Mesendoderm (in vitro differentiated cells): ENCODE data around the gene CCDC39.
"Not testable (repeated sequence)": the region's sequence is repeated elsewhere in the genome, so short reads cannot be mapped to it uniquely, and the experiment has no call there.

Experiments used
- DNase-seq: peaks from one replicate; pipeline ENCODE4 v3.0.0; 2013
- H2AK5ac ChIP-seq: 2 replicates; pipeline ENCODE4 v1.6.1; 2013; ENCODE audit warnings: low read length, inconsistent platforms
- H2BK120ac ChIP-seq: 2 replicates; pipeline ENCODE4 v1.6.1; 2013; ENCODE audit warnings: low read depth, mild to moderate bottlenecking, low read length, moderate library complexity, mixed read lengths
- H2BK15ac ChIP-seq: replicated peaks from 2 replicates; pipeline ENCODE4 v1.6.1; 2013; ENCODE audit warnings: low read depth, mild to moderate bottlenecking, moderate library complexity
- H2BK5ac ChIP-seq: 2 replicates; pipeline ENCODE4 v1.6.1; 2013; ENCODE audit warnings: low read length, inconsistent platforms
- H3K18ac ChIP-seq: 2 replicates; pipeline ENCODE4 v1.6.1; 2013; ENCODE audit warnings: mild to moderate bottlenecking, low read length, mixed read lengths
- H3K23ac ChIP-seq: one replicate; pipeline ENCODE4 v1.6.1; 2013; ENCODE audit warnings: low read length
- H3K27ac ChIP-seq: 2 replicates; pipeline ENCODE4 v1.5.1; 2013; ENCODE audit warnings: low read depth, mild to moderate bottlenecking, inconsistent platforms, low read length, moderate library complexity
- H3K27me3 ChIP-seq: 2 replicates; pipeline ENCODE4 v1.6.1; 2013; ENCODE audit warnings: low read length, control low read depth, mild to moderate bottlenecking, inconsistent platforms; ENCODE audit not compliant: insufficient read depth, poor library complexity
- H3K36me3 ChIP-seq: 2 replicates; pipeline ENCODE4 v1.6.1; 2013; ENCODE audit warnings: low read length, inconsistent platforms; ENCODE audit not compliant: control insufficient read depth, insufficient read depth
- H3K4ac ChIP-seq: one replicate; pipeline ENCODE4 v1.6.1; 2013; ENCODE audit warnings: low read depth, mild to moderate bottlenecking, low read length, moderate library complexity
- H3K4me1 ChIP-seq: 2 replicates; pipeline ENCODE4 v1.6.1; 2013; ENCODE audit warnings: low read depth, low read length, inconsistent platforms; ENCODE audit not compliant: control insufficient read depth
- H3K4me2 ChIP-seq: 2 replicates; pipeline ENCODE4 v1.6.1; 2013; ENCODE audit warnings: low read length
- H3K4me3 ChIP-seq: 2 replicates; pipeline ENCODE4 v1.5.1; 2013; ENCODE audit warnings: mild to moderate bottlenecking, low read length
- H3K56ac ChIP-seq: one replicate; pipeline ENCODE4 v1.6.1; 2013; ENCODE audit warnings: low read length
- H3K79me1 ChIP-seq: 2 replicates; pipeline ENCODE4 v1.6.1; 2013; ENCODE audit warnings: low read length, inconsistent platforms
- H3K79me2 ChIP-seq: 2 replicates; pipeline ENCODE4 v1.6.1; 2013; ENCODE audit warnings: mild to moderate bottlenecking, low read length; ENCODE audit not compliant: control insufficient read depth, insufficient read depth
- H3K9ac ChIP-seq: 2 replicates; pipeline ENCODE4 v1.6.1; 2013; ENCODE audit warnings: low read length, inconsistent platforms
- H4K5ac ChIP-seq: one replicate; pipeline ENCODE4 v1.6.1; 2013; ENCODE audit warnings: low read length
- H4K8ac ChIP-seq: one replicate; pipeline ENCODE4 v1.6.1; 2013; ENCODE audit warnings: low read depth, mild to moderate bottlenecking, control low read depth, low read length, moderate library complexity
- WGBS: extraction: QIAGEN DNeasy Blood & Tissue Kit; methylation state at CpG from one replicate; pipeline ENCODE4 v1.1.7; 2013; ENCODE audit warnings: low lambda C conversion rate, missing lambda C conversion rate; ENCODE audit not compliant: insufficient coverage; ENCODE audit errors: extremely low coverage; 5-methylcytosine and 5-hydroxymethylcytosine counted together

CCDC39 gene

GRCh38 chr3:180624714-180625113 lies 54.6 kb downstream of the CCDC39 start:
- H2AK5ac ChIP-seq: no peak overlapping the region
- no peak for DNase-seq

GRCh38 chr3:180619723-180620122 lies 59.6 kb downstream of the CCDC39 start:
- no peaks in the 10 kb centered on the region for H3K4me1 ChIP-seq
- no peaks in the 10 kb centered on the region for H3K79me2 ChIP-seq
- no CpG with 5 or more reads among the region's 2 CpGs for WGBS
- no peak overlapping the region for H2AK5ac ChIP-seq
- H3K36me3 ChIP-seq: no peaks in the 10 kb centered on the region
- no peaks in the 10 kb centered on the region for H3K27me3 ChIP-seq
- no peak overlapping the region for H3K27ac ChIP-seq
- no peak overlapping the region for H3K9ac ChIP-seq
- no peak overlapping the region for H3K4me3 ChIP-seq
- no peaks in the 10 kb centered on the region for H3K79me1 ChIP-seq
- H3K4me2 ChIP-seq: no peak overlapping the region
- H2BK120ac ChIP-seq: no peak overlapping the region
- no peak overlapping the region for H2BK5ac ChIP-seq
- DNase-seq: no peak
- H3K18ac ChIP-seq: no peak overlapping the region
- H4K5ac ChIP-seq: no peak overlapping the region
- no peak overlapping the region for H3K56ac ChIP-seq
- no peak overlapping the region for H2BK15ac ChIP-seq
- H4K8ac ChIP-seq: no peak overlapping the region
- H3K23ac ChIP-seq: no peak overlapping the region
- no peak overlapping the region for H3K4ac ChIP-seq

More at GRCh38 chr3:180624714-180625113, 54.6 kb downstream of the CCDC39 start:
- Histone ChIP-seq H3K18ac (no peak overlapping the region), H3K27me3 (no peaks in the 10 kb centered on the region), H3K27ac (no peak overlapping the region), H4K8ac (no peak overlapping the region), H3K9ac (no peak overlapping the region), H3K56ac (no peak overlapping the region), H3K4me3 (no peak overlapping the region), H2BK120ac (no peak overlapping the region), H3K4ac (no peak overlapping the region), H3K23ac (no peak overlapping the region), H3K4me1 (no peaks in the 10 kb centered on the region), H3K79me1 (no peaks in the 10 kb centered on the region), H3K79me2 (no peaks in the 10 kb centered on the region), H4K5ac (no peak overlapping the region), H2BK15ac (no peak overlapping the region), H2BK5ac (no peak overlapping the region), H3K4me2 (no peak overlapping the region), H3K36me3 (no peaks in the 10 kb centered on the region)
- WGBS: no CpG with 5 or more reads among the region's 2 CpGs

- not testable (repeated sequence) for H3K9ac ChIP-seq, H2AK5ac ChIP-seq, H2BK5ac ChIP-seq, H3K18ac ChIP-seq, H2BK15ac ChIP-seq, H3K36me3 ChIP-seq, H3K4me1 ChIP-seq, H3K27ac ChIP-seq, H2BK120ac ChIP-seq, H3K27me3 ChIP-seq, H3K79me1 ChIP-seq, H3K56ac ChIP-seq, H4K8ac ChIP-seq, H3K4ac ChIP-seq, H4K5ac ChIP-seq, H3K4me2 ChIP-seq, DNase-seq, H3K23ac ChIP-seq, H3K79me2 ChIP-seq, H3K4me3 ChIP-seq
- WGBS: no CpG with 5 or more reads among the region's 2 CpGs
Observed at GRCh38 chr3:180618563-180618962, 60.7 kb downstream of the CCDC39 start.

DNA sequence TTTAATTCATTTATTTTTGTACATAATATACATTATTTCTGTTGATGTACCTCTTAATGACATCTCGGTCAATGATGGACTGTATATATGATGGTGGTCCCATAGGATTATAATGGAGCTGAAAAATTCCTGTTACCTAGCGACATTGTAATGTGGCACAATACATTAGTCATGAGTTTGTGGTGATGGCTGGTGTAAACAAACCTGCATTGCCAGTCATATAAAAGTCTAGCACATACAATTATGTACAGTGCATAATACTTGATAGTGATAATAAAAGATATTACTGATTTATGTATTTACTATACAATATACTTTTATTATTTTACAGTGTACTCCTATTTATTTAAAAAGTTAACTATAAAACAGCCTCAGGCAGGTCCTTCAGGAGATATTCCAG lies 62.2 kb downstream of the CCDC39 start:
- H3K9ac ChIP-seq: no peak overlapping the region
- no peak overlapping the region for H2BK120ac ChIP-seq
- H3K4me1 ChIP-seq: no peaks in the 10 kb centered on the region
- no peak overlapping the region for H2AK5ac ChIP-seq
- H3K79me1 ChIP-seq: no peaks in the 10 kb centered on the region
- no peaks in the 10 kb centered on the region for H3K27me3 ChIP-seq
- no peaks in the 10 kb centered on the region for H3K36me3 ChIP-seq
- no peak for DNase-seq
- no peak overlapping the region for H3K27ac ChIP-seq
- no peak overlapping the region for H3K4ac ChIP-seq
- no peak overlapping the region for H3K4me3 ChIP-seq
- no peak overlapping the region for H2BK5ac ChIP-seq
- no peak overlapping the region for H3K18ac ChIP-seq
- no peak overlapping the region for H3K4me2 ChIP-seq
- H4K8ac ChIP-seq: no peak overlapping the region
- no peak overlapping the region for H3K56ac ChIP-seq
- no CpG with 5 or more reads among the region's 2 CpGs for WGBS
- no peak overlapping the region for H3K23ac ChIP-seq
- H4K5ac ChIP-seq: no peak overlapping the region
- H3K79me2 ChIP-seq: no peaks in the 10 kb centered on the region
- no peak overlapping the region for H2BK15ac ChIP-seq

DNA sequence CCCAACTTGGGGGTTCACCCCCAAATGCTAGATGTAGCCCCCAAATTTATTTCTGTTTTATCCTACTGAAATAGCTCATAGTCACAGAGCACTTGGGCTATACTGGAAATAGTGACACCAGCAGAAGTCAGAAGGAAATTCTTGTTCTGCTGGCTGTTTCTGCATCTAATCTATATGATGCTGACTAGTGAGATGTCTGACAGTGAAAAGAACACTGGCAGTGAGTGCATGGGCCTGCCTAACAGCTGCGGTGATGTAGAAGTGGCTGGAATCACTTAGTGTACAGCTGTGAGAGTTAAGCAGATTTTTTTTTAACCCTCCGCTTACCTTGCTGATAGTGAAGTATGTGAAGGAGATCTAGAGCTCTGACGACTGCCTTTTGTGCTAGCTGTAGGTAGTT lies 63.3 kb downstream of the CCDC39 start:
- H4K5ac ChIP-seq: no peak overlapping the region
- H3K56ac ChIP-seq: no peak overlapping the region
- H3K27ac ChIP-seq: no peak overlapping the region
- no peaks in the 10 kb centered on the region for H3K27me3 ChIP-seq
- no peak overlapping the region for H2BK5ac ChIP-seq
- H3K36me3 ChIP-seq: peaks cover 1% of the 10 kb centered on the region
- no peak overlapping the region for H3K4ac ChIP-seq
- H3K18ac ChIP-seq: no peak overlapping the region
- no peak overlapping the region for H3K9ac ChIP-seq
- no peak overlapping the region for H2BK15ac ChIP-seq
- no peak overlapping the region for H3K4me3 ChIP-seq
- no peaks in the 10 kb centered on the region for H3K79me2 ChIP-seq
- no peak overlapping the region for H3K23ac ChIP-seq
- no peak for DNase-seq
- no peak overlapping the region for H2AK5ac ChIP-seq
- WGBS: no CpG with 5 or more reads among the region's 3 CpGs
- H3K79me1 ChIP-seq: no peaks in the 10 kb centered on the region
- no peak overlapping the region for H3K4me2 ChIP-seq
- H2BK120ac ChIP-seq: no peak overlapping the region
- H3K4me1 ChIP-seq: no peaks in the 10 kb centered on the region
- H4K8ac ChIP-seq: peak overlapping the region; percentile 5

- H3K18ac ChIP-seq: no peak overlapping the region
- H3K79me2 ChIP-seq: no peaks in the 10 kb centered on the region
- H3K56ac ChIP-seq: no peak overlapping the region
- no peak overlapping the region for H3K4me3 ChIP-seq
- no peak overlapping the region for H3K4me2 ChIP-seq
- H3K27me3 ChIP-seq: no peaks in the 10 kb centered on the region
- no peak overlapping the region for H4K8ac ChIP-seq
- no peaks in the 10 kb centered on the region for H3K4me1 ChIP-seq
- no peak overlapping the region for H3K23ac ChIP-seq
- H3K4ac ChIP-seq: no peak overlapping the region
- H2AK5ac ChIP-seq: no peak overlapping the region
- no peaks in the 10 kb centered on the region for H3K79me1 ChIP-seq
- no peak overlapping the region for H2BK5ac ChIP-seq
- no peak overlapping the region for H2BK15ac ChIP-seq
- H3K36me3 ChIP-seq: peaks cover 3% of the 10 kb centered on the region
- no peak overlapping the region for H4K5ac ChIP-seq
- no peak overlapping the region for H2BK120ac ChIP-seq
- no peak overlapping the region for H3K9ac ChIP-seq
- DNase-seq: no peak
- H3K27ac ChIP-seq: no peak overlapping the region
- no CpG with 5 or more reads among the region's 5 CpGs for WGBS
Observed at GRCh38 chr3:180612364-180612763, 66.9 kb downstream of the CCDC39 start.
